PC-3 (cell line): Measurements from ENCODE around the gene DSC2. TPM values are rescaled to one million over a fixed set of nuclear protein-coding genes. Genes with fewer than 3 reads are reported as not detected.

Experiments used
- ATAC-seq: fragments of 200-7000 bp; cut with Tn5 transposase; 2 replicates; pipeline ENCODE4 v1.9.1; 2020; ENCODE audit warnings: mild to moderate bottlenecking, moderate library complexity
- BruUV-seq: library from RNA; stranded (reverse); fragments of 400-500 nt; replicated peaks from 2 replicates; lab custom pipeline; 2021; lab: Mats Ljungman, UMichigan
- CTCF ChIA-PET: fragments of 300-600 bp; sonication (Branson Sonifier 250); formaldehyde crosslinking; loops from one replicate; lab custom pipeline; 2022; ENCODE audit warnings: antibody characterized with exemption; lab: Charles Lee
- POLR2A ChIA-PET: fragments of 300-600 bp; sonication (Branson Sonifier 250); formaldehyde crosslinking; loops from one replicate; lab custom pipeline; 2022; ENCODE audit warnings: antibody characterized with exemption; ENCODE audit not compliant: unreplicated experiment; lab: Charles Lee
- DNase-seq: peaks from one replicate; pipeline ENCODE4 v3.0.0-alpha.2; 2015
- H2AFZ ChIP-seq: fragments of 300-600 bp; sonication (generic); 2 replicates; pipeline ENCODE4 v1.6.0; 2016; ENCODE audit warnings: antibody characterized with exemption, low read length
- H3F3A ChIP-seq: fragments of 300-600 bp; sonication (generic); one replicate; pipeline ENCODE4 v1.6.0; 2017; ENCODE audit warnings: antibody characterized with exemption, low read length, control low read depth, mild to moderate bottlenecking; ENCODE audit not compliant: unreplicated experiment
- H3K27ac ChIP-seq: fragments of 300-600 bp; sonication (generic); 2 replicates; pipeline ENCODE4 v1.5.1; 2016; ENCODE audit warnings: mild to moderate bottlenecking, low read length
- H3K27me3 ChIP-seq: fragments of 300-600 bp; sonication (generic); 2 replicates; pipeline ENCODE4 v1.6.1; 2016; ENCODE audit warnings: low read length, mixed read lengths
- H3K36me3 ChIP-seq: fragments of 300-600 bp; sonication (generic); 2 replicates; pipeline ENCODE4 v1.6.1; 2016; ENCODE audit warnings: low read depth, mixed run types, low read length, mixed read lengths
- H3K4me1 ChIP-seq: fragments of 300-600 bp; sonication (generic); 2 replicates; pipeline ENCODE4 v1.5.1; 2016; ENCODE audit warnings: low read length; ENCODE audit not compliant: insufficient read depth
- H3K4me2 ChIP-seq: fragments of 300-600 bp; sonication (generic); 2 replicates; pipeline ENCODE4 v1.6.0; 2016; ENCODE audit warnings: low read length
- H3K4me3 ChIP-seq: fragments of 300-600 bp; sonication (generic); 2 replicates; pipeline ENCODE4 v1.5.1; 2016; ENCODE audit warnings: mild to moderate bottlenecking, low read length, mixed read lengths
- H3K79me2 ChIP-seq: fragments of 300-600 bp; sonication (generic); 2 replicates; pipeline ENCODE4 v1.6.1; 2017; ENCODE audit warnings: low read length, mixed read lengths
- H3K9ac ChIP-seq: fragments of 300-600 bp; sonication (generic); 2 replicates; pipeline ENCODE4 v1.6.0; 2016; ENCODE audit warnings: mild to moderate bottlenecking, low read length
- H3K9me2 ChIP-seq: fragments of 300-600 bp; sonication (generic); replicated peaks from 2 replicates; pipeline ENCODE4 v1.6.1; 2016; ENCODE audit warnings: mixed run types, low read length, mixed read lengths
- H3K9me3 ChIP-seq: fragments of 300-600 bp; sonication (generic); 2 replicates; pipeline ENCODE4 v1.6.1; 2016; ENCODE audit warnings: low read length, mixed read lengths
- H4K20me1 ChIP-seq: fragments of 300-600 bp; sonication (generic); 2 replicates; pipeline ENCODE4 v1.6.1; 2016; ENCODE audit warnings: low read length, mixed read lengths
- EZH2 ChIP-seq: fragments of 300-600 bp; sonication (generic); IDR thresholded peaks from one replicate; pipeline ENCODE4 v1.6.1; 2017; ENCODE audit warnings: antibody characterized with exemption, mild to moderate bottlenecking, low read length; ENCODE audit not compliant: unreplicated experiment
- EZH2phosphoT487 ChIP-seq: fragments of 300-600 bp; sonication (generic); IDR thresholded peaks from 2 replicates; pipeline ENCODE4 v1.6.1; 2018; ENCODE audit warnings: mild to moderate bottlenecking, antibody characterized with exemption, low read length, borderline replicate concordance
- intact Hi-C: fragments of 100-400 bp; cut with micrococcal nuclease; formaldehyde crosslinking; loops from 2 replicates; pipeline ENCODE4 v1.9.0; 2023
- total RNA-seq: library from RNA; depleted of rRNA; stranded (reverse); fragments of >200 nt; gene quantifications from 2 replicates; pipeline ENCODE4 v1.2.3, GENCODE V29; 2014
- TF ChIP-seq, protein P1 (sequence below): fragments of 300-600 bp; sonication (generic); conservative IDR thresholded peaks from 2 replicates; pipeline ENCODE4 v1.5.1; 2017; ENCODE audit warnings: antibody characterized with exemption, low read depth, mild to moderate bottlenecking, low read length

The DSC2 gene
- total RNA-seq, 1 experiment from 2014 or later: 4.8 TPM

DNA sequence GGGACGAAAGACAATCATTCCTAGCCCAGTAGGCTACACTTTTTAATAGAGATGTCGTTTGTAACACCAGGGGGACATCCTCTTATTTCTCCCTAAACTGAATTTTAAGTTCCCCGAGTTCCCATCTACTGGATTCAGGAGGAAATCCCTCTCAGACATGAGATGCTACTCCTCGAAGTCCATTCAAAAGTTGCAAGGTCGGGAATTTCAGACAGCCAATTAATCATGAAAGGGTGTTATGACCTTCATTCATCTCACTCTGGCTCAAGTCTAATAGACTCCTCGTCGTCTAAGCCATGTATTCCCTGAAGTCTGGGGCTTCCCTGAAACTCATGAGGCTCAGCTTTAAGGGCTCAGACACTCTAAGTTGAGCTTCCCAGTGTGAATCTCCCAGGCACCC is 58.5 kb downstream of the DSC2 start:
- Histone ChIP-seq H2AFZ (no peak overlapping the region), H3K4me3 (no peak overlapping the region), H3K4me2 (no peak overlapping the region), H4K20me1 (no peaks in the 10 kb centered on the region), H3K27ac (no peak overlapping the region), H3K36me3 (no peaks in the 10 kb centered on the region), H3K9ac (no peak overlapping the region), H3K4me1 (peaks cover 40% of the 10 kb centered on the region), H3K9me3 (no peaks in the 10 kb centered on the region), H3K27me3 (no peaks in the 10 kb centered on the region), H3K79me2 (peaks cover 38% of the 10 kb centered on the region), H3F3A (no peaks in the 10 kb centered on the region), H3K9me2 (no peaks in the 10 kb centered on the region)
- ChIA-PET POLR2A (no interaction called here), CTCF (no interaction called here)
- no peak for DNase-seq
- BruUV-seq: no TSS peak
- ATAC-seq: no peak
- TF ChIP-seq EZH2 (no peak), EZH2phosphoT487 (no peak)
- TF ChIP-seq, protein P1, sequence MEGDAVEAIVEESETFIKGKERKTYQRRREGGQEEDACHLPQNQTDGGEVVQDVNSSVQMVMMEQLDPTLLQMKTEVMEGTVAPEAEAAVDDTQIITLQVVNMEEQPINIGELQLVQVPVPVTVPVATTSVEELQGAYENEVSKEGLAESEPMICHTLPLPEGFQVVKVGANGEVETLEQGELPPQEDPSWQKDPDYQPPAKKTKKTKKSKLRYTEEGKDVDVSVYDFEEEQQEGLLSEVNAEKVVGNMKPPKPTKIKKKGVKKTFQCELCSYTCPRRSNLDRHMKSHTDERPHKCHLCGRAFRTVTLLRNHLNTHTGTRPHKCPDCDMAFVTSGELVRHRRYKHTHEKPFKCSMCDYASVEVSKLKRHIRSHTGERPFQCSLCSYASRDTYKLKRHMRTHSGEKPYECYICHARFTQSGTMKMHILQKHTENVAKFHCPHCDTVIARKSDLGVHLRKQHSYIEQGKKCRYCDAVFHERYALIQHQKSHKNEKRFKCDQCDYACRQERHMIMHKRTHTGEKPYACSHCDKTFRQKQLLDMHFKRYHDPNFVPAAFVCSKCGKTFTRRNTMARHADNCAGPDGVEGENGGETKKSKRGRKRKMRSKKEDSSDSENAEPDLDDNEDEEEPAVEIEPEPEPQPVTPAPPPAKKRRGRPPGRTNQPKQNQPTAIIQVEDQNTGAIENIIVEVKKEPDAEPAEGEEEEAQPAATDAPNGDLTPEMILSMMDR: no peak
- intact Hi-C loops: loop anchor here (5.0 kb wide), 1 partner anchor 144 kb away; no protein-coding TSS in a partner anchor

DNA sequence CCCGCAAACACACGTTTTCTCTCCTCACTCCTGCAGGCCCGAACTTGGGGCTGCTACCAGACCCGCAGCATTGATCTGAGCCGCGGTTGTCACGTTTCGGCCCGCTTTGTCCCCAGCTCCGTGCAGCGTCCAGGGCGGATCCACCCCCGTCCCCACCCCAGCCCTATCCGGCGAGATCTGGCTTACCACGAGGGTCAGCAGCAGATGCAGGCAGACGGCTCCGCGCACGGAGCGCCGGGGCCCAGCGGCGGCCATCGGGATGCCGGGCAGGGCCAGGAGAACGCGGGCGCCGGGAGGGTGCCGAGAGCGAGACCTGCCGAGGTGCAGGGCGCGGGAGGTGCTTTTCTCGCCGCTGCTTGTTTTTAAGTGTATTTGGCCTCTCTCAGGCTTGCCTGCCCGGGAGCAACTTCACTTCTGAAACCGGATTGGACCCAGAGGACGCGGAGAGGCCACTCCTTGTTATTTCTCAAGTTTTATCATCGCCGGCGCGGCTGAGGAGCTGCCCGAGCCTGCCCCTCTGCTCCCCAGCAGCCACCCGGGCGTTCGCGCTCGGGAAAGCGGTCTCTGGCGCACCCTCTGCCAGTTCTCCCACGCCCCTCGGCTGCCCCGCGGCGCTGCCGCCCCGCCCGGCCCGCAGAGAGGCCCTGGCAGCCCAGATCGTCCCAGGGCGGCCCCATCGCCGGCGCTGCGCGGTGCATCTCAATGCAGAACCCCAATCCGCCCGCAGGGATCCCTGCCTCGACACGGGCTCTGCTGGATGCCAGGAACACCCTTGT is 59.6 kb downstream of the DSC2 start, which contains the start of gene DSC3:
TSS of gene DSC3 (minus strand) at position 337 of the 776 bp plus-strand sequence. CDS start at position 255, 82 bp downstream.
- ChIA-PET CTCF (no interaction called here), POLR2A (interaction anchor here (0.5 to 0.7 kb wide), 5 partner anchors 8 to 623 kb away, joined by 3 to 5 read pairs (median 4); no protein-coding TSS in a partner anchor)
- peaks cover 42% of the 10 kb centered on the region for H3K79me2 ChIP-seq
- peak within 1 kb of the TSS; percentile 79 for H3K9ac ChIP-seq
- H3F3A ChIP-seq: no peaks in the 10 kb centered on the region
- ATAC-seq: peak; percentile 51
- peak; percentile 61 for DNase-seq
- peak within 1 kb of the TSS; percentile 77 for H2AFZ ChIP-seq
- BruUV-seq: no TSS peak
- peak within 1 kb of the TSS; percentile 63 for H3K27ac ChIP-seq
- TF ChIP-seq EZH2: no peak
- no peak for TF ChIP-seq EZH2phosphoT487
- TF ChIP-seq, protein P1: no peak
- H3K4me2 ChIP-seq: peak within 1 kb of the TSS; percentile 84
- H3K9me2 ChIP-seq: no peaks in the 10 kb centered on the region
- H3K36me3 ChIP-seq: no peaks in the 10 kb centered on the region
- H3K4me1 ChIP-seq: peaks cover 40% of the 10 kb centered on the region
- H3K27me3 ChIP-seq: no peaks in the 10 kb centered on the region
- peak within 1 kb of the TSS; percentile 77 for H3K4me3 ChIP-seq
- no peaks in the 10 kb centered on the region for H3K9me3 ChIP-seq
- intact Hi-C loops: loop anchor here (1.0 to 5.0 kb wide), 2 partner anchors 31 to 145 kb away; no protein-coding TSS in a partner anchor
- H4K20me1 ChIP-seq: no peaks in the 10 kb centered on the region
